ENCODE data around the gene EYA2.

GRCh38 chr20:47067776-47068175 lies 173.1 kb downstream of the EYA2 start:
- TF ChIP-seq CTCF (IDR thresholded peaks at IDR 0.05; ENCODE audit: low read depth, low read length) (no peak), POLR2A (IDR thresholded peaks at IDR 0.05; ENCODE audit: extremely low read depth, insufficient read length) (no peak), MAX (IDR thresholded peaks at IDR 0.05; ENCODE audit: low read depth, low read length) (no peak)

Data from NB4 (cell line).